ENCODE results near the gene TUBB8.
"Not testable (repeated sequence)": the region's sequence is repeated elsewhere in the genome, so short reads cannot be mapped to it uniquely, and the experiment has no call there.

Gene TUBB8

DNA sequence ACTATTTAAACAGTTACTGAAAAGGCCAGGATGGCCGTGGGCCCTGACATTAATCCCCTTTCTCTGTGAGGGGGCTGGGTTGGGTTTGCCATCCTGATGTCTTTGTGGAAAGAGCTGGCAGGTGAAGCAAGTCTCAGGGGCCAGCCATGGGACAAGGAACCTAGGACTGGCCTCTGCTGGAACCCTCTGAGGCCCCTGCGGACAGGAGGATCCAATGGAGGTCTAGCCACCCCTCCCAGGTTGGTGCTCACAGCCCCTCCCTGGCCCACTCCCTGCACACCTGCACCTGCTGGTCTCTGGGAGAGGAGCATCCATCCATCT is 35.8 kb downstream of the TUBB8 start:
- DNase-seq: not testable (repeated sequence)

GRCh38 chr10:12444-13314 is 36.4 kb downstream of the TUBB8 start:
- not testable (repeated sequence) for DNase-seq

- DNase-seq: not testable (repeated sequence)
Measured at GRCh38 chr10:11260-11659, 37.8 kb downstream of the TUBB8 start.

GRCh38 chr10:10261-10971 is 38.7 kb downstream of the TUBB8 start:
- not testable (repeated sequence) for DNase-seq

Data from CD4-positive, alpha-beta T cell treated with Interleukin-6 for 4 hours (primary cell).